Measurements from ENCODE around the gene STX10. TPM values are rescaled to one million over a fixed set of nuclear protein-coding genes. Genes with fewer than 3 reads are reported as not detected.
A peak's percentile ranks its signal among the peaks of the same experiment; 100 is the strongest.

Gene STX10
- total RNA-seq, 2 donors from 2014 or later: 54.2 to 65.3 TPM

- DNase-seq (no peak), ATAC-seq (no peak)
- no peaks in the 10 kb centered on the region for H3K9me3 ChIP-seq
- TF ChIP-seq CTCF (IDR thresholded peaks at IDR 0.05): no peak
- TF ChIP-seq POLR2A (IDR thresholded peaks at IDR 0.05): no peak
- 29% methylated on average over 3 of the region's 7 CpGs; no CpG with 5 or more reads in 1 of the 2 donors for WGBS, 2 donors
- H3K4me1 ChIP-seq: peaks cover 29% of the 10 kb centered on the region
- no peak overlapping the region for H3K4me3 ChIP-seq
- intact Hi-C loops (cut with DNase I): no loop called here
- H3K27ac ChIP-seq: peak overlapping the region in 2 of 4 donors; percentile 62 to 77
- H3K27me3 ChIP-seq: peaks cover 0 to 8% of the 10 kb centered on the region in 2 donors
- H3K36me3 ChIP-seq (replicated peaks in 1 of 2; ENCODE audit: insufficient read depth in 1 of 2, low read depth in 2 of 2): no peaks in the 10 kb centered on the region
Observed at GRCh38 chr19:13102416-13102665, 47.8 kb downstream of the STX10 start.

GRCh38 chr19:13101590-13102415 lies 48.4 kb downstream of the STX10 start:
- H3K9me3 ChIP-seq: no peaks in the 10 kb centered on the region
- no peaks in the 10 kb centered on the region for H3K36me3 ChIP-seq (replicated peaks in 1 of 2; ENCODE audit: insufficient read depth in 1 of 2, low read depth in 2 of 2)
- peak overlapping the region in 2 of 4 donors; percentile 62 to 77 for H3K27ac ChIP-seq
- intact Hi-C loops (cut with DNase I): no loop called here
- peaks cover 31% of the 10 kb centered on the region for H3K4me1 ChIP-seq
- peaks cover 0 to 10% of the 10 kb centered on the region in 2 donors for H3K27me3 ChIP-seq
- H3K4me3 ChIP-seq: no peak overlapping the region
- ATAC-seq (no peak), DNase-seq (no peak)
- WGBS, 2 donors: 64 to 65% methylated on average over 5 to 7 of the region's 7 CpGs
- TF ChIP-seq POLR2A (IDR thresholded peaks at IDR 0.05) (no peak), CTCF (IDR thresholded peaks at IDR 0.05) (no peak)

- Histone ChIP-seq H3K9me3 (no peaks in the 10 kb centered on the region), H3K4me3 (no peak overlapping the region), H3K27ac (no peak overlapping the region), H3K36me3 (replicated peaks in 1 of 2; ENCODE audit: insufficient read depth in 1 of 2, low read depth in 2 of 2) (no peaks in the 10 kb centered on the region), H3K27me3 (peaks cover 0 to 10% of the 10 kb centered on the region in 2 donors), H3K4me1 (peaks cover 31% of the 10 kb centered on the region)
- DNase-seq (no peak), ATAC-seq (no peak)
- 40 to 42% methylated on average over 10 to 18 of the region's 18 CpGs for WGBS, 2 donors
- peak in 2 of 7 experiments; percentile 5 to 10 for TF ChIP-seq CTCF (IDR thresholded peaks at IDR 0.05)
- no peak for TF ChIP-seq POLR2A (IDR thresholded peaks at IDR 0.05)
- intact Hi-C loops (cut with DNase I): no loop called here
Observed at GRCh38 chr19:13100841-13101589, 49.2 kb downstream of the STX10 start.

GRCh38 chr19:13100031-13100588 lies 50.1 kb downstream of the STX10 start:
- peaks cover 0 to 10% of the 10 kb centered on the region in 2 donors for H3K27me3 ChIP-seq
- H3K27ac ChIP-seq: peak overlapping the region in 2 of 4 donors; percentile 73 to 78
- DNase-seq: no peak
- 67 to 78% methylated on average over 4 to 12 of the region's 12 CpGs for WGBS, 2 donors
- H3K4me3 ChIP-seq: no peak overlapping the region
- no peak for ATAC-seq
- H3K9me3 ChIP-seq: no peaks in the 10 kb centered on the region
- no peaks in the 10 kb centered on the region for H3K36me3 ChIP-seq (replicated peaks in 1 of 2; ENCODE audit: insufficient read depth in 1 of 2, low read depth in 2 of 2)
- intact Hi-C loops (cut with DNase I): no loop called here
- TF ChIP-seq POLR2A (IDR thresholded peaks at IDR 0.05): no peak
- no peak for TF ChIP-seq CTCF (IDR thresholded peaks at IDR 0.05)
- peaks cover 31% of the 10 kb centered on the region for H3K4me1 ChIP-seq
